HUES48 (cell line): Measurements from ENCODE around the gene BAG3.
A peak's percentile ranks its signal among the peaks of the same experiment; 100 is the strongest.

ENCODE experiments used
- H3K27ac ChIP-seq: one replicate; pipeline ENCODE4 v1.7.0; 2013; ENCODE audit warnings: low read depth, low read length, inconsistent platforms
- H3K27me3 ChIP-seq: 2 replicates; pipeline ENCODE4 v1.6.1; 2013; ENCODE audit warnings: mild to moderate bottlenecking, low read length; ENCODE audit not compliant: control insufficient read depth, insufficient read depth
- H3K36me3 ChIP-seq: 2 replicates; pipeline ENCODE4 v1.6.1; 2013; ENCODE audit warnings: low read length; ENCODE audit not compliant: control insufficient read depth, insufficient read depth
- H3K4me1 ChIP-seq: 2 replicates; pipeline ENCODE4 v1.6.1; 2013; ENCODE audit warnings: mild to moderate bottlenecking, low read length; ENCODE audit not compliant: control insufficient read depth, insufficient read depth
- H3K4me3 ChIP-seq: 2 replicates; pipeline ENCODE4 v1.5.1; 2013; ENCODE audit warnings: mild to moderate bottlenecking, low read depth, low read length
- H3K9ac ChIP-seq: 2 replicates; pipeline ENCODE4 v1.6.1; 2013; ENCODE audit warnings: mild to moderate bottlenecking, low read depth, low read length, moderate library complexity
- H3K9me3 ChIP-seq: 2 replicates; pipeline ENCODE4 v1.6.1; 2013; ENCODE audit warnings: low read length; ENCODE audit not compliant: control insufficient read depth, insufficient read depth

The BAG3 gene

DNA sequence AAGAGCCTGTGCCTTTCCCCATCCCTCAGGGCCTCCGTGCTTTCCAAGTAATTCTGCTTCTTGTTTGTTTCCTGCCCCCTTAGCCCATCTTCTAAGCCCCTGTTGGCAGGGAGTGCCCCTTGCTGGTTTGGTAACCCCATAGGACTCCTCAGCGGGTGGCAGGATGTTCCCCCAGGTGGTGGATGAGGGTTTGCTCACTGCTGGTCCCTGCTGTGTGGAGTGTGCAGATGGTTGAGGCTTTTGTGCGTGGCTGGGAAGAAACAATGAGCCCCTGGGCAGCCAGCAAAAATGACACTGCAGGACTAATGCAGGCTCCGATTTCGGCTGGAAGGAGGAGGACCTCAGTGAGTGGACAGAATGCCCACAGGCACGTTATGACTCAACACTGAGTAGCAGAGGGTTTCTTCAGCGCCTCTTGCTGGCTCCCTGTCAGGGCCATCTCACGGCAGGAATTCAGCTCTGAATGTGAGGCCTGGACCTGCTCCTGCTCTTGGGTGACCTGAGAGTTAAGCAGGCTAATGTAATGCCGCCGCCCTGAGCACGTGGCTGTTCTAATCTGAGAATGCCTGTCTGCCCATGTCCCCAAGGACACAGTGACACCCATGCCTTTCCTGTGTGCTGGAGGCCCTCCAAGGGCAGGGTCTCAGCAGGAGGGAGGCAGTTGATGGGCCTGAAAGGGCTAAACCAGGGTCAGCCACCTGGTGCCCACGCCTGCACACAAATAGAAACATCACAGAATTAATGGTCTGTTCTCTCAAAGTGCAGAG is 16.6 kb downstream of the BAG3 start:
- H3K9ac ChIP-seq, result no peak overlapping the region
- H3K4me3 ChIP-seq, result no peak overlapping the region
- H3K36me3 ChIP-seq, result peaks cover 19% of the 10 kb centered on the region
- H3K4me1 ChIP-seq, result peaks cover 23% of the 10 kb centered on the region
- no peaks in the 10 kb centered on the region for H3K9me3 ChIP-seq
- H3K27me3 ChIP-seq, result no peaks in the 10 kb centered on the region
- peak overlapping the region; percentile 69 for H3K27ac ChIP-seq

DNA sequence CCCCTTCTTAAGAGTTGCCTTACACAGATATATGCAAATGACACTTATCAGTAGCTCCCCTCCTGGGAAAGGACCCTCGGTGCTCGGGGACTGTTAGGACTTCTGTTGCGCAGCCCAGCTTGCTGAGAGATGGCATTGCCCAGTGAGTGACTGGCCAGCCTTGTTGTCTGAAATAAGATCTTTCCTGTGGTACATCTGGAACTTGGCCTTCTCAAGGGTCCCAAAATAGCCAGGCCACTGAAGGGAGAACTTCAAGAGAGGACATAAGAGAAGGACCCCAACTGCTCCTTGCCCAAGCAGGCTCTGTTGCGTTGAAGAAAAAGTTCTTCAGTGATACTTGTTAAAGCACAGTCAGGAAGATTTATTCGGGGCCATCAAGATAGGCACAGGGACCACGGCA is 17.3 kb downstream of the BAG3 start:
- no peak overlapping the region for H3K9ac ChIP-seq
- no peaks in the 10 kb centered on the region for H3K27me3 ChIP-seq
- H3K36me3 ChIP-seq, result peaks cover 26% of the 10 kb centered on the region
- no peak overlapping the region for H3K27ac ChIP-seq
- no peaks in the 10 kb centered on the region for H3K9me3 ChIP-seq
- H3K4me1 ChIP-seq, result peaks cover 28% of the 10 kb centered on the region
- H3K4me3 ChIP-seq, result no peak overlapping the region

DNA sequence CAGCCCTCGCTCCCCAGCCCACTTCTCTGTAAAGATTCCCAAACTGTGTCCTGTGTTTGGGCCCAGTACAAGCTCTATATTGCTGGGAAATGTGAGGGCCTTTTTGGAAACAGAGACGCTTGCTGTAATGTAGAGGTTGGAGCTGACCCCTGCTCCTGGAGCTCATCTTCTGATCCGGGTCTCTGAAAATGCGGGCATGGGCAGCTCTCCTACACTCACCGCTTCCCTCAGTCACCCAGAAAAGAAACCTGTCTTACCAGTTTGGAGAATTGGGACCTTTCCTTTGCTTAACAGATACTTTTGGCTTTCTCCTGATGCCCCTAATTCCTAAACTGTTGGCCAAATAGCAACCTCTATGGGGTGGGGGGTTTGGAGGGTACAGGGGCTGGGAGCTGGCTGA is 18.2 kb downstream of the BAG3 start:
- no peak overlapping the region for H3K4me3 ChIP-seq
- H3K27me3 ChIP-seq, result no peaks in the 10 kb centered on the region
- peaks cover 32% of the 10 kb centered on the region for H3K4me1 ChIP-seq
- H3K36me3 ChIP-seq, result peaks cover 35% of the 10 kb centered on the region
- no peak overlapping the region for H3K27ac ChIP-seq
- no peak overlapping the region for H3K9ac ChIP-seq
- no peaks in the 10 kb centered on the region for H3K9me3 ChIP-seq

DNA sequence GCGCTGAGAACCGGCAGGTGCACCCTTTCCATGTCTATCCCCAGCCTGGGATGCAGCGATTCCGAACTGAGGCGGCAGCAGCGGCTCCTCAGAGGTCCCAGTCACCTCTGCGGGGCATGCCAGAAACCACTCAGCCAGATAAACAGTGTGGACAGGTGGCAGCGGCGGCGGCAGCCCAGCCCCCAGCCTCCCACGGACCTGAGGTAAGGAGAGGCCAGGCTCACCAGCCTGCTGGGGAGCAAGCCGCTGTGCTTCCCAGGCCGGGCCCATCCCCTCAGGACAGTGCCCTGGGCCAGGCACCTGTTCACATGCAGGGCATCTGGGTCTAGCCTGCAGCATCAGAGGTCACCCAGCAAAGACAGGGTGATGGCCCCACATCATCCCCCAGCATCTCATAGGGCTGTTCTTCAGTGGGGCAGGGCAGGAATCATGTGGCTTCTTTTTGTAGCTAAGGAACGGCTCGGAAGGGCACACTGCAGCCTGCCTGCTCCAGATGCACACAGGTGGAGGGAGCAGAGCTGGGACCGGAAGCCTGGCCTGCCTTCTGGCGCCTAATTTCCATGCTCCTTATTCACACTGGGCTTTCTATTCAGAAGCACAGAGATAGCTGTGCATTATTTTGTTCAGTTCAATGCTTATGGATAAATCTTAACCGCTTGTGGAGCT is 18.9 kb downstream of the BAG3 start:
- Histone ChIP-seq H3K27me3 (no peaks in the 10 kb centered on the region), H3K27ac (no peak overlapping the region), H3K4me1 (peaks cover 32% of the 10 kb centered on the region), H3K4me3 (no peak overlapping the region), H3K36me3 (peaks cover 38% of the 10 kb centered on the region), H3K9me3 (no peaks in the 10 kb centered on the region), H3K9ac (no peak overlapping the region)

DNA sequence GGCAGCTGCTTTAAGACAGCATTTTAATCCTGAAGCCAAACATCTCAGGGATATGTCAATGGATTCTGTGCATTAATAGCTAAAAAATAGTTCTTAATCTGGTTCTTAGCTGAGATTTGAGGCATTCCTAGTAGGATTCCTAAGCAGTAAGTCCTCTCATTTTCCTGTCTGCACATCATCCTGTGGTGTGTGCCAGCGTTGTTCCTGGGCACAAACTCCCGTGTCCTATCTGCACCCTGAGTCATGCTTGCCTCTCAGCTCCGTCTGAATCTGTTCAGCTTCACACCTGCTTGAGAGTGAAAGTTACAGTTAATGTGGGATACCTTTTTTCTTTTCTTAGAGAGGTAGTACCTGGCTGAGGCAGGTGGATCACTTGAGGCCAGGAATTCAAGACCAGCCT is 19.5 kb downstream of the BAG3 start:
- Histone ChIP-seq H3K27me3 (no peaks in the 10 kb centered on the region), H3K4me3 (no peak overlapping the region), H3K36me3 (peaks cover 38% of the 10 kb centered on the region), H3K27ac (no peak overlapping the region), H3K9ac (no peak overlapping the region), H3K9me3 (no peaks in the 10 kb centered on the region), H3K4me1 (peaks cover 32% of the 10 kb centered on the region)

DNA sequence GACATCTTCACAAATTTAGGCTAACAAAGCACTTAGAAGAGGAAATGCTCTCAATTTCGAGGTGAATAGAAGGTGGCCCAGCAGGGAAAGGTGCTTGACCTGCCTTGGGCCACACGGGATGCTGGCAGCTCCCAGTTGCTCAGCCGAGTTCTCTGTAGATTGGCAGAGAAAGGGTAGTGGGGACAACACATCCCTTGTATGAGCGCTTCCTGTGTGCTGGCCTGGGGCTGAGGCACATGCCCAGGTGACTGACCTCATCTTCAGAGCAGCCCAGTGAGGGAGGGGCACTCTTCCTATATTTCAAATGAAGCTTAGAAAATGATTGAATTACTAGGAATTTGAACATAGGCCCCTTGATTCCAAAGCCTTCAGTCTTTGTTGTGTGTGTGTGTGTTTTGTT is 20.2 kb downstream of the BAG3 start:
- Histone ChIP-seq H3K4me3 (no peak overlapping the region), H3K9ac (no peak overlapping the region), H3K4me1 (peaks cover 32% of the 10 kb centered on the region), H3K27me3 (no peaks in the 10 kb centered on the region), H3K9me3 (no peaks in the 10 kb centered on the region), H3K27ac (no peak overlapping the region), H3K36me3 (peaks cover 40% of the 10 kb centered on the region)

DNA sequence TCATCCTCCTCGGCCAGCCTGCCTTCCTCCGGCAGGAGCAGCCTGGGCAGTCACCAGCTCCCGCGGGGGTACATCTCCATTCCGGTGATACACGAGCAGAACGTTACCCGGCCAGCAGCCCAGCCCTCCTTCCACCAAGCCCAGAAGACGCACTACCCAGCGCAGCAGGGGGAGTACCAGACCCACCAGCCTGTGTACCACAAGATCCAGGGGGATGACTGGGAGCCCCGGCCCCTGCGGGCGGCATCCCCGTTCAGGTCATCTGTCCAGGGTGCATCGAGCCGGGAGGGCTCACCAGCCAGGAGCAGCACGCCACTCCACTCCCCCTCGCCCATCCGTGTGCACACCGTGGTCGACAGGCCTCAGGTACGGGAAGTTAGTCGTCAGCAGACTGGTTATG is 21.1 kb downstream of the BAG3 start:
- Histone ChIP-seq H3K9ac (no peak overlapping the region), H3K4me3 (no peak overlapping the region), H3K36me3 (peaks cover 50% of the 10 kb centered on the region), H3K27ac (no peak overlapping the region), H3K4me1 (peaks cover 29% of the 10 kb centered on the region), H3K27me3 (no peaks in the 10 kb centered on the region), H3K9me3 (no peaks in the 10 kb centered on the region)

DNA sequence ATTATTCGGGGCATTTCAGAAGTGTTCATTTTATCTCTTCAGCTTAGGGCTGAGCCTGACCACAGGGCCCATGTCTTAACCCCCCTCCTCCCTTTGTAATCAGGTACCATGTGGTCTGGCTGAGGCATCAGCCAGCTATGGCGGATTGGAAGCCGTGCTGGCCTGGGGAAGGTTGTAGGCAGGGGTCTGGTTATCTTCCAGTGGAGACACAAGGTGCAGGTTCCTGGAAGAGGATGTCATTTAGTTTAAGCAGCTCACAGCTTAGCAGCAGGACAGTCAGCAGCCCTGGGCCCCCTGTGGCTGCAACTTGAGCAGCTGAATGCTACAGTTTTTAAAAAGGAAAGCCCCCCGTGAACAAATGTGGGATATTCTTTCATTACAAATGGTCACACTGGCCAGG is 22.1 kb downstream of the BAG3 start:
- Histone ChIP-seq H3K36me3 (peaks cover 59% of the 10 kb centered on the region), H3K9ac (no peak overlapping the region), H3K4me1 (peaks cover 20% of the 10 kb centered on the region), H3K4me3 (no peak overlapping the region), H3K27ac (peak overlapping the region; percentile 12), H3K27me3 (no peaks in the 10 kb centered on the region), H3K9me3 (no peaks in the 10 kb centered on the region)

DNA sequence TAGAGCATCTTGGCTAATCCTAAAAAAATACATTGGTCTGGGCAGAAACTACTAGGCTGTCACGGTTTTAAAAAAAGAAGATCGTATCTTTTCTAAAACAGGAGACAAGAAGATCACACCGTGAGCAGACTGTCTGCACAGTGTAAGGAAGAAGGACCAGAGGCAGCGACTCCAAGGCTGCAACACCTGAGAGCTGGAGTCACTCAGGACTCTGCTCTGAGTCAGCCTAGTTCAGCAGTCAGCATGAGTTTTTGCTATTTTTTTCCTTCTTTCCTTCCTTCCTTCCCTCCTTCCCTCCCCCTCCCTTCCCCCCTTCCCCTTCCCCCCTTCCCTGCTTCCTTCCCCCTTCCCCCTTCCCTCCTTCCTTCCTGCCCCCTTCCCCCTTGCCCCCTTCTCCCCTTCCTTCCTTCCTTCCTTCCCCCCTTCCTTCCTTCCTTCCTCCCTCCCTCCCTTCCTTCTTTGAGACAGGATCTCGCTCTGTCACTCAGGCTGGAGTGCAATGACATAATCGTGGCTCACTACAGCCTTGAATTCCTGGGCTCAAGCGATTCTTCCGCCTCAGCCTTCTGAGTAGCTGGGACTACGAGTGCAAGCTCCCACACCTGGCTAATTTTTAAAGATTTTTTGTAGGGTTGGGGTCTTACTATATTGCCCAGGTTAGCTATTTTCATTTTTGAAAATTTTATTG is 24.4 kb downstream of the BAG3 start:
- Histone ChIP-seq H3K36me3 (peaks cover 52% of the 10 kb centered on the region), H3K9ac (no peak overlapping the region), H3K4me3 (no peak overlapping the region), H3K4me1 (peaks cover 9% of the 10 kb centered on the region), H3K27ac (no peak overlapping the region), H3K27me3 (no peaks in the 10 kb centered on the region), H3K9me3 (no peaks in the 10 kb centered on the region)

DNA sequence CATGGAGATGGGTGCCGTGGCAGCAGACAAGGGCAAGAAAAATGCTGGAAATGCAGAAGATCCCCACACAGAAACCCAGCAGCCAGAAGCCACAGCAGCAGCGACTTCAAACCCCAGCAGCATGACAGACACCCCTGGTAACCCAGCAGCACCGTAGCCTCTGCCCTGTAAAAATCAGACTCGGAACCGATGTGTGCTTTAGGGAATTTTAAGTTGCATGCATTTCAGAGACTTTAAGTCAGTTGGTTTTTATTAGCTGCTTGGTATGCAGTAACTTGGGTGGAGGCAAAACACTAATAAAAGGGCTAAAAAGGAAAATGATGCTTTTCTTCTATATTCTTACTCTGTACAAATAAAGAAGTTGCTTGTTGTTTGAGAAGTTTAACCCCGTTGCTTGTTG is 25.9 kb downstream of the BAG3 start:
- Histone ChIP-seq H3K36me3 (peaks cover 47% of the 10 kb centered on the region), H3K4me3 (no peak overlapping the region), H3K4me1 (peaks cover 9% of the 10 kb centered on the region), H3K27me3 (no peaks in the 10 kb centered on the region), H3K9ac (no peak overlapping the region), H3K9me3 (no peaks in the 10 kb centered on the region), H3K27ac (no peak overlapping the region)
